Dendritic cell treated with granulocyte-macrophage colony-stimulating factor and Interleukin-4, amounts not matched to agents 40 ng/mL and 50 ng/mL, for 4 days (primary cell): Measurements from ENCODE around the gene SSC4D.
"Not testable (repeated sequence)": the region's sequence is repeated elsewhere in the genome, so short reads cannot be mapped to it uniquely, and the experiment has no call there.

Experiments used
- H3K27ac Mint-ChIP-seq: one replicate; pipeline ENCODE4 v1.8.0; 2022; ENCODE audit warnings: mild to moderate bottlenecking, mixed read lengths
- H3K27me3 Mint-ChIP-seq: one replicate; pipeline ENCODE4 v1.8.0; 2022; ENCODE audit warnings: mild to moderate bottlenecking, mixed read lengths
- H3K36me3 Mint-ChIP-seq: one replicate; pipeline ENCODE4 v1.8.0; 2022; ENCODE audit warnings: low read depth, mixed read lengths
- H3K4me1 Mint-ChIP-seq: one replicate; pipeline ENCODE4 v1.8.0; 2022; ENCODE audit warnings: low read depth, mixed read lengths
- H3K4me3 Mint-ChIP-seq: one replicate; pipeline ENCODE4 v1.8.0; 2022; ENCODE audit warnings: mild to moderate bottlenecking, moderate library complexity, mixed read lengths
- H3K9me3 Mint-ChIP-seq: one replicate; pipeline ENCODE4 v1.8.0; 2022; ENCODE audit warnings: mixed read lengths
- intact Hi-C: fragments of 100-400 bp; cut with micrococcal nuclease; formaldehyde crosslinking; loops from one replicate; pipeline ENCODE4 v1.15.0; 2022

The SSC4D gene

DNA sequence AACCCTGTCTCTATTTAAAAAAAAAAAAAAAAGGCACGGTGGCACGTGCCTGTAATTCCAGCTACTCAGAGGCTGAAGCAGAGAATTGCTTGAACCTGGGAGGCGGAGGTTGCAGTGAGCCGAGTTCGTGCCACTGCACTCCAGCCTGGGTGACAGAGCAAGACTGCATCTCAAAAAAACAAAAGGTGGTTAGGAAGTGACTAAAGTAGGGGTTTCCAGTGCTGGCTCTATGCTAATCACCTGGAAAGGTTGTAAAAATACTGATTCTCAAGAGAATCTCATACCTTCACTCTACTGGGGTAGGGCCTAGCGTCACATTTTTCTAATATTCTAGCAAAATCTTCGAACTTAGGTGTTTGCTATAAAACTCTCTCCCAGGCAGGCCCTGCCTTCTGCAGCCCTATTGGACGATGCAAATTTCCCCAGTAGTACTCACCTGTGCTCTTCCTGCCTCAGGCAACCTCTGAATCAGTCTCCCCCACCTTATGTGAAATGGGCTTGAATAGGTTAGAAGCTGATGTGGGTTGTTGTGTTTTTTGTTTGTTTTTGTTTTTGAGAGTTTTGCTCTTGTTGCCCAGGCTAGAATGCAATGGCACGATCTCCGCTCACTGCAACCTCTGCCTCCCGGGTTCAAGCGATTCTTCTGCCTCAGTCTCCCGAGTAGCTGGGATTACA, 18.8 kb upstream of the SSC4D start:
- no peaks in the 10 kb centered on the region for H3K9me3 Mint-ChIP-seq
- H3K4me1 Mint-ChIP-seq = peaks cover 12% of the 10 kb centered on the region
- H3K36me3 Mint-ChIP-seq = no peaks in the 10 kb centered on the region
- peak overlapping the region; percentile 45 for H3K27ac Mint-ChIP-seq
- peaks cover 2% of the 10 kb centered on the region for H3K27me3 Mint-ChIP-seq
- intact Hi-C loops = no loop called here
- H3K4me3 Mint-ChIP-seq = no peak overlapping the region

DNA sequence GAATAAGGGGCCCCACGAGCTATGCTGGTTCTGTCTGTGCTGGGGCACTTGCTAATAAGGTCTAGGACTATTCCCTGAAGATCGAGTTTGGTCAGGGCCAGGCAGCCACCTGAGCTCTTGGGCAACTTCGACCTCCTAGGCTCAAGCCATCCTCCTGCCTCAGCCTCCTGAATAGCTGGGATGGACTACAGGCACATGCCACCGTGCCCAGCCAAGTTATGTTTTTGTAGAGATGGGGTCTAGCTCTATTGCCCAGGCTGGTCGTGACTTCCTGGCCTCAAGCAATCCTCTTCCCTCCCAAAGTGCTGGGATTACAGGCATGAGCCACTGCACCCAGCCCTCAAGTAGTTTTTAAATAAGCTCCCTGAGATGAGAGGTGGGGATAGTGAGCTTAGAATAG, 18.1 kb upstream of the SSC4D start:
- Mint-ChIP-seq H3K4me3 (no peak overlapping the region), H3K27ac (no peak overlapping the region), H3K36me3 (no peaks in the 10 kb centered on the region), H3K27me3 (peaks cover 2% of the 10 kb centered on the region), H3K9me3 (no peaks in the 10 kb centered on the region), H3K4me1 (peaks cover 12% of the 10 kb centered on the region)
- intact Hi-C loops = no loop called here

DNA sequence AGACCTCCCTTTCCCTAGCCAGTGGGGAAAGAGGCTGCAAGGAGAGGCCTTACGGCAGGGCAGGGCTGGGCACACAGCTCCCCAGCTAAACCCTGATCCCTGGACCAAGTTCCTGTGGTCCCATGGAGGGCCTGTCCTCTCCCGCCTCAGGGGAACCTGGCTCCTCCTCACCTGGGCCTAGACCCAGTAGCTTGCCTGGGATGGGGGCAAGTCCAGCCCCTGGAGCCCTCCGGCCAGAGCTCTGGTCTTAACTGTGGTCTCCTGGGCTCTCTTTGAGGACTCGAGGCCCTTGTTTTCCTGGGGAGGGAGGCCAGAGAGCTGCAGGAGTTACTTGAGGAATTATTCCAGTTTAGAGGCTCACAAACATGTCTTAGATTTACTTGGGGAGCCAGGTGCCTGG, 16.7 kb upstream of the SSC4D start:
- Mint-ChIP-seq H3K9me3 (no peaks in the 10 kb centered on the region), H3K27me3 (peaks cover 2% of the 10 kb centered on the region), H3K4me3 (no peak overlapping the region), H3K4me1 (peaks cover 12% of the 10 kb centered on the region), H3K27ac (no peak overlapping the region), H3K36me3 (no peaks in the 10 kb centered on the region)
- intact Hi-C loops = no loop called here

DNA sequence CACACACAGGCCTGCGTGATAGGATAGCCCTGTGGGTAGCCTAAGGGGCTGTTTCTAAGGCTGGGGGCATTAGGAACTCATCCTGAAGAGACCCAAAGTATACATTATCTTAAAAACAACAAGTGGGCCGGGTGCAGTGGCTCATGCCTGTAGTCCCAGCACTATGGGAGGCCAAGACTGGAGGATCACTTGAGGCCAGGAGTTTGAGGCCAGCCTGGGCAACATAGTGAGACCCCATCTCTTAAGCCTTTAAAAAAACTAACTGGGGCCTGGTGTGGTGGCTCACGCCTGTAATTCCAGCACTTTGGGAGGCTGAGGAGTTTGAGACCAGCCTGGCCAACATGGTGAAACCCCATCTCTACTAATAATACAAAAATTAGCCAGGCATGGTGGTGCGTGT, 16.1 kb upstream of the SSC4D start:
- H3K4me3 Mint-ChIP-seq, intact Hi-C loops, H3K36me3 Mint-ChIP-seq, H3K27me3 Mint-ChIP-seq, H3K27ac Mint-ChIP-seq, H3K9me3 Mint-ChIP-seq: not testable (repeated sequence)
- H3K4me1 Mint-ChIP-seq = peaks cover 12% of the 10 kb centered on the region

DNA sequence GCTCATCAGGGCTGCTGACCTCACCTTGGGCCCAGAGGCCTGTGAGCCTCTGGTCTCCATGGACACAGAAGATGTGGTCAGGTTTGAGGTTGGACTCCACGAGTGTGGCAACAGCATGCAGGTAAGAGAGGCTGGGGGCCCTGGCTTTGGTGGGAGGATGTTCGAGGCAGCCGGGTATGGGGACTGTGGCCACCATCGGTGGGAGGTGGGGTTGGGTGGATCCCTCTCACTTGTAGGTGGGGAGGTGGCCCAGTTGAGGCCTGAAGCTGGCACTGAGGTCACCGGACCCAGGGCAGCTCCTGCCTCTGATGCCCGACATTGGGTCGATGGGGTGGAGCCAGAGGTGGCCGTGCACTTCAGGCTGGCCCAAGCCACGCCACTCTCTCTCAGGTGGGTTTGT, 15.7 kb upstream of the SSC4D start:
- no peak overlapping the region for H3K4me3 Mint-ChIP-seq
- H3K27me3 Mint-ChIP-seq = peaks cover 2% of the 10 kb centered on the region
- intact Hi-C loops = no loop called here
- peak overlapping the region; percentile 25 for H3K27ac Mint-ChIP-seq
- H3K4me1 Mint-ChIP-seq = peaks cover 13% of the 10 kb centered on the region
- no peaks in the 10 kb centered on the region for H3K9me3 Mint-ChIP-seq
- H3K36me3 Mint-ChIP-seq = no peaks in the 10 kb centered on the region

DNA sequence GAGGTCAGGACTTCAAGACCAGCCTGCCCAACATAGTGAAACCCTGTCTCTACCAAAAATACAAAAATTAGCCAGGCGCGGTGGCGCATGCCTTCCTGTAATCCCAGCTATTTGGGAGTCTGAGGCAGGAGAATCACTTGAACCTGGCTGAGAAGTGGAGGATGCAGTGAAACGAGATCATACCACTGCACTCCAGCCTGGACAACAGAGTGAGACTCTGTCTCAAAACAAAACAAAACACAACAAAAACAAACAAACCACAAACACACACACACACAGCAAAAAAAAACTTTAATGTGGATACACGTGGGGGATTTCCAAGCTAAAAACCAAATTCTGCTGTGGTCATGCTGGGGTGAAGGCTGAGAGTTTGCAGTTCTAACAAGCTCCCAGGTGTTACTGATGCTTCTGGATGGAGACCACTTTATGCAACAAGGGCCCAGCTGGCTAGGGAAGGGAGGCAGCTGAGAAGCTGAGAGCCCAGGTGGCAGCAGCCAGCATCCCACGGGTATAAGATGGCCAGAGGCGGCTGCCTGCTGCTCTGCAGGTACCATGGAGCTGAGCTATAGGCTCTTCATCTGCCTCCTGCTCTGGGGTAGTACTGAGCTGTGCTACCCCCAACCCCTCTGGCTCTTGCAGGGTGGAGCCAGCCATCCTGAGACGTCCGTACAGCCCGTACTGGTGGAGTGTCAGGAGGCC, 15.1 kb upstream of the SSC4D start, which contains the start of gene ZP3:
TSS of gene ZP3 (plus strand) at position 538 of the 699 bp plus-strand sequence. CDS start at position 553, 15 bp downstream.
- Mint-ChIP-seq H3K4me1 (peaks cover 19% of the 10 kb centered on the region), H3K36me3 (no peaks in the 10 kb centered on the region), H3K9me3 (no peaks in the 10 kb centered on the region), H3K27ac (peak within 1 kb of the TSS; percentile 25), H3K4me3 (no peak within 1 kb of the TSS), H3K27me3 (peaks cover 2% of the 10 kb centered on the region)
- intact Hi-C loops = no loop called here

DNA sequence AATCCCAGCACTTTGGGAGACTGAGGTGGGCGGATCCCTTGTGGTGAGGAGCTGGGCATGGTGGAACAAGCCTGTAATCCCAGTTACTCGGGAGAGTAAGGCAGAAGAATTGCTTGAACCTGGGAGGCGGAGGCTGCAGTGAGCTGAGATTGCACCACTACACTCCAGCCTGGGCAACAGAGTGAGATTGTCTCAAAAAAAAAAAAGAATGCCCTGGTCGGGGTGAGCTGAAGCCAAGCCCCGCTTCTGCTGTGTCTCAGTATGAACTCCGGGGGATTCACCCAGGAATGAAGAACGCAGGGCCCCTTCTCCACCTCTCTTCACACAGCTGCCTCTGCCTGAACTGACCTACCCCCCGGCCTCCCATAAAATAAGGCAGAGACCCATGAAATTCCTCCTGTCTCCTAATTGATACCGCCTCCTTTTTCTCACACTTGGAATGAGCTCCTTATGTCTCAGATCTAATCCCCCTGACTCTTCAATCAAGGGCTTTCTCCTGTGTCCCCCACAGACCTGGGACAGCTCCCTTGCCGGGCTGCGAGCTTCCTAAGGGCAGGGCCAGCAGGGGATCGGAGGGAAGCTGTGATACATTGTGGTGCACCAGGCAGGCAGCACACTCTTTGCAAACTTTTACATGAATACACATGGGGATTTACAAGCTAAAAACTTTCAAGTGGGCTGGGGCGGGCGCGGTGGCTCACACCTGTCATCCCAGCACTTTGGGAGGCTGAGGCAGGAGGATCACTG, 14.3 kb upstream of the SSC4D start:
- no peak overlapping the region for H3K27ac Mint-ChIP-seq
- no peak overlapping the region for H3K4me3 Mint-ChIP-seq
- peaks cover 22% of the 10 kb centered on the region for H3K4me1 Mint-ChIP-seq

DNA sequence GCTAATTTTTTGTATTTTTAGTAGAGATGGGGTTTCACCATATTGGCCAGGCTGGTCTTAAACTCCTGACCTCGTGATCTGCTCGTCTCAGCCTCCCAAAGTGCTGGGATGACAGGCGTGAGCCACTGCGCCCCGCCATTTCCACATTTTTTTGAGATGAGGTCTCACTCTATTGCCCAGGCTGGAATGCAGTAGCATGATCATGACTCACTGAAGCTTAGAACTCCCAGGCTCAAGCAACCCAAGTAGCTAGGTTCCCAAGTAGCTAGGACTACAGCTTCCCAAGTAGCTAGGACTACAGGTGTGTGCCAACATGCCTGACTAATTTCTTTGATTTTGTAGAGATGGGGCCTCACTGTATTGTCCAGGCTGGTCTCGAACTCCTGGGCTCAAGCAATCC, 11.6 kb upstream of the SSC4D start:
- H3K27me3 Mint-ChIP-seq, intact Hi-C loops, H3K4me3 Mint-ChIP-seq, H3K27ac Mint-ChIP-seq, H3K36me3 Mint-ChIP-seq, H3K9me3 Mint-ChIP-seq: not testable (repeated sequence)
- peaks cover 14% of the 10 kb centered on the region for H3K4me1 Mint-ChIP-seq

More for the DNA sequence above, 14.3 kb upstream of the SSC4D start:
- intact Hi-C loops = no loop called here
- H3K27me3 Mint-ChIP-seq = peaks cover 2% of the 10 kb centered on the region
- no peaks in the 10 kb centered on the region for H3K9me3 Mint-ChIP-seq
- H3K36me3 Mint-ChIP-seq = no peaks in the 10 kb centered on the region

DNA sequence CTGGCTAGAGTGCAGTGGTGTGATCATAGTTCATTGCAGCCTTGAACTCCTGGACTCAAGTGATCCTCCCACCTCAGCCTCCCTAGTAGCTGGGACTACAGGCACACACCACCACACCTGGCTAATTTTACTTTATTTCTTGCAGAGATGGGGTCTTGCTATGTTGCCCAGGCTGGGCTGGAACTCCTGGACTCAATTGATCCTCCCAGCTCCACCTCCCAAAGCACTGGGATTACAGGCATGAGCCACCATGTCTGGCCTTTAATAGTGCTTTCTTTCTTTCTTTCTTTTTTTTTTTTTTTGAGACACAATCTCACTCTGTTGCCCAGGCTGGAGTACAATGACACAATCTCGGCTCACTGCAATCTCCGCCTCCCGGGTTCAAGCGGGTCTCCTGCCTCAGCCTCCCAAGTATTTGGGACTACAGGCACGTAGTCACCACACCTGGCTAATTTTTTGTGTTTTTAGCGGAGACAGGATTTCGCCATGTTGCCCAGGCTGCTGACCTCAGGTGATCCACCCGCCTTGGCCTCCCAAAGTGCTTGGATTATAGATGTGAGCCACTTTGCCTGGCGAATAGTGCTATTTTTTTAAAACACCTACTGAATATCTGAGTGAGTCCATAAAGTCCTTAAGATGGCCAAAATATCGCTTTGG, 8.3 kb upstream of the SSC4D start:
- H3K27me3 Mint-ChIP-seq, H3K27ac Mint-ChIP-seq, intact Hi-C loops, H3K4me3 Mint-ChIP-seq, H3K36me3 Mint-ChIP-seq, H3K9me3 Mint-ChIP-seq: not testable (repeated sequence)
- peaks cover 20% of the 10 kb centered on the region for H3K4me1 Mint-ChIP-seq

DNA sequence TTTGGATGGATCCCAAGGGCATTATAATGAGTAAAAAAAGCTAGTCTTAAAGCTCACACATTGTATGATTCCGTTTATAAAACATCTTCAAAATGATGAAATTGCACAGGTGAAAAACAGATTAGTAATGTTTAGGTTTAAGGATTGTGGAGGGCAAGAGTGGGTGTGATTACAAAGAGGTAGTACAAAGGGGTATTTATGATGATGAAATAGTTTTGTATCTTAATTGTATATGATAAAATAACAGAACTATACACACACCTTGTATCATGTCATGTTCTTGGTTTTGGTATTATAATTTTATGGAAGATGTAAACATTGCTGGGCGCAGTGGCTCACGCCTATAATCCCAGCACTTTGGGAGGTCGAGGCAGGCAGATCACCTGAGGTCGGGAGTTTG, 2.8 kb upstream of the SSC4D start:
- Mint-ChIP-seq H3K36me3 (peaks cover 7% of the 10 kb centered on the region), H3K9me3 (no peaks in the 10 kb centered on the region), H3K27ac (peak overlapping the region; percentile 30), H3K27me3 (no peaks in the 10 kb centered on the region), H3K4me3 (no peak overlapping the region), H3K4me1 (peaks cover 25% of the 10 kb centered on the region)
- intact Hi-C loops = no loop called here

DNA sequence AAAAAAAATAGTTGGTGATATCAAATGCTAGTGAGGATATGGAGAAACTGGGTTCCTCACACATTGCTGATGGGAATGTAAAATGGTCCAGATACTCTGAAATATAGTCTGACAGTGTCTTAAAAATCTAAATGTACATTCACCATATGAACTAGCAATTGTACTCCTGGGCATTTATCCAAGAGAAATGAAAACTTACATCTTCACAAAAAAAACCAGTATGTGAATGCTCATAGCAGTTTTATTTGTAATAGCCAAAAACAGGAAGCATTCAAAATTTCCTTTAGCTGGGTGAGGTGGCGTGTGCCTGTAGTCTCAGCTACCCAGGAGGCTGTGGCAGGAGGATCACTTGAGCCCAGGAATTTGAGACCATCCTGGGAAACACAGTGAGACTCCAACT, 2.1 kb upstream of the SSC4D start:
- intact Hi-C loops = no loop called here
- Mint-ChIP-seq H3K36me3 (peaks cover 7% of the 10 kb centered on the region), H3K4me1 (peaks cover 25% of the 10 kb centered on the region), H3K4me3 (no peak overlapping the region), H3K27me3 (no peaks in the 10 kb centered on the region), H3K27ac (peak overlapping the region; percentile 43), H3K9me3 (no peaks in the 10 kb centered on the region)

DNA sequence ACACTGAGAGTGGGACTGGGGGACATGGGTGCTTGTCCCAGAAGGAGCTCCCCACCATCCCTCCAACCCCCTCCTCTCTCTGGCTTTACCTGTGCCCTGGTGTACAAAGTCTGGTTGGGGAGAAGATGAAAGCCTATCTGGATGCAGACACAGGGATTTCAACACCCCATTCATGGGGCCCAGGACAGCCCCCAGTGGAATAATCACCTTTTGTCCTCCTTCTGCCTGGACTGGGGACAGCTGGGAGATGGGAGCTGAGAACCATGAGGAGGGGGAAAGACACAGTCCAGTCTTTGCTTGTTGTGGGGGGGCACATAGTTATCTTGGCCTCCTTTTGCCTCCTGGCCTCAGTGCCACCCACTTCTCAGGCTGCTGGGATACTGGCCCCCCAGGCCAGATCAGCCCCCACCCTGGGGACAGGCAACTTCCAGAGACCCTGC, 1.4 kb downstream of the SSC4D start:
- intact Hi-C loops = no loop called here
- H3K27ac Mint-ChIP-seq = no peak overlapping the region
- H3K4me3 Mint-ChIP-seq = no peak overlapping the region

DNA sequence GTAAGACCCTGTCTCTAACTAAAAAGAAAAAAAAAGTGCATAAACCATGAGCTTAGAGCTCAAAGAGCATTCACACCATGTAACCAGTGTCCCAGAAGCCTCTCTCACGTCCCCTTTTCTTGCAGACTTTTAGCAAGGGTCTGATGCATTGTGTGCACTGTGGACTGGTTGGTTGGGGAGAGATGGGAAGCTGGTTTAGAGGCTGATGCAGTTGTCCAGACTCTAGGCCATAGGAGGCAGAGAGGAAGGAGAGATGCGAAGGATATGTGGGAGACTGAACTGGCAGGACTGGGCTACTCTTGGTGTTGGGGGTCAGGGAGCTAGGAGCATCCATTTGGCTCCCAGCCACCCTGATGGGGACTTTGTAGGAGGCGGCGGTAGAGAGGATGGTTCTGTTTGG, 1.8 kb downstream of the SSC4D start:
- no peak overlapping the region for H3K27ac Mint-ChIP-seq
- H3K36me3 Mint-ChIP-seq = peaks cover 7% of the 10 kb centered on the region
- no peaks in the 10 kb centered on the region for H3K27me3 Mint-ChIP-seq
- H3K4me1 Mint-ChIP-seq = peaks cover 47% of the 10 kb centered on the region
- H3K4me3 Mint-ChIP-seq = no peak overlapping the region
- intact Hi-C loops = no loop called here
- no peaks in the 10 kb centered on the region for H3K9me3 Mint-ChIP-seq

More for the DNA sequence above, 1.4 kb downstream of the SSC4D start:
- Mint-ChIP-seq H3K36me3 (peaks cover 7% of the 10 kb centered on the region), H3K4me1 (peaks cover 47% of the 10 kb centered on the region), H3K27me3 (no peaks in the 10 kb centered on the region), H3K9me3 (no peaks in the 10 kb centered on the region)

DNA sequence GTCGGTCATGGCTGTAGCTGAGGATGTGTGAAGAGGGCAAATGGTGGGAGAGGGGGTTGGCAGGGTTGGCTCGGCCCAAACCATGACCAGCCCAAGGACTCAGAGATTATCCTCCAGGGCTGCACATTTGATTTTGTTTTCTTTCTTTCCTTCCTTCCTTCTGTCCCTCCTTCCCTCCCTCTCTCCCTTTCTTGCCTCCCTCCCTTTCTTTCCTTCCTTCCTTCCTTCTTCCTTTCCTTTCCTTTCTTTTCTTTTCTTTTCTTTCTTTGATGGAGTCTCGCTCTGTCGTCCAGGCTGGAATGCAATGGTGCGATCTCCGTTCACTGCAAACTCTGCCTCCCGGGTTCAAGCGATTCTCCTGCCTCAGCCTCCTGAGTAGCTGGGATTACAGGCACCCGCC, 3.8 kb downstream of the SSC4D start:
- Mint-ChIP-seq H3K27ac (peak overlapping the region; percentile 50), H3K9me3 (no peaks in the 10 kb centered on the region), H3K4me3 (no peak overlapping the region), H3K4me1 (peaks cover 48% of the 10 kb centered on the region), H3K36me3 (peaks cover 7% of the 10 kb centered on the region), H3K27me3 (no peaks in the 10 kb centered on the region)
- intact Hi-C loops = no loop called here
